GM12872 (cell line): ENCODE results near the gene RGR.

Source experiments
- CTCF ChIP-seq: IDR thresholded peaks from 3 replicates; pipeline ENCODE4 v1.5.1; 2011; ENCODE audit warnings: low read depth, mild to moderate bottlenecking, low read length, moderate library complexity; ENCODE audit not compliant: insufficient read depth

The RGR gene

GRCh38 chr10:84293171-84293570 is 48.3 kb downstream of the RGR start:
- TF ChIP-seq CTCF = no peak

- no peak for TF ChIP-seq CTCF
These were observed 48.7 kb downstream of the RGR start for GRCh38 chr10:84293574-84294016.

- TF ChIP-seq CTCF = no peak
These were observed 50.1 kb downstream of the RGR start for GRCh38 chr10:84294766-84295447.

GRCh38 chr10:84296091-84296981 is 51.5 kb downstream of the RGR start:
- no peak for TF ChIP-seq CTCF

- TF ChIP-seq CTCF = no peak
These were observed 53.2 kb downstream of the RGR start for GRCh38 chr10:84298057-84298456.

- no peak for TF ChIP-seq CTCF
These were observed 57.4 kb downstream of the RGR start for GRCh38 chr10:84302223-84302622.

- TF ChIP-seq CTCF = no peak
These were observed 62.0 kb downstream of the RGR start for GRCh38 chr10:84306751-84307384.
